GM21423 (cell line): Measurements from ENCODE around the gene TTC34.
"Not testable (repeated sequence)": the region's sequence is repeated elsewhere in the genome, so short reads cannot be mapped to it uniquely, and the experiment has no call there.

Experiments
- ATAC-seq: cut with Tn5 transposase; IDR thresholded peaks from one replicate; pipeline ENCODE4 v1.9.1; 2021; ENCODE audit warnings: mild to moderate bottlenecking, moderate library complexity; ENCODE audit not compliant: unreplicated experiment

The TTC34 gene

GRCh38 chr1:2778220-2778592 is 23.3 kb downstream of the TTC34 start:
- no peak for ATAC-seq

- ATAC-seq, result no peak
Observed at GRCh38 chr1:2777424-2778219, 23.9 kb downstream of the TTC34 start.

GRCh38 chr1:2775333-2775732 is 26.2 kb downstream of the TTC34 start:
- not testable (repeated sequence) for ATAC-seq

GRCh38 chr1:2768052-2768451 is 33.4 kb downstream of the TTC34 start:
- ATAC-seq, result not testable (repeated sequence)

GRCh38 chr1:2759433-2759832 is 42.1 kb downstream of the TTC34 start:
- not testable (repeated sequence) for ATAC-seq

GRCh38 chr1:2757519-2757918 is 44.0 kb downstream of the TTC34 start:
- ATAC-seq, result not testable (repeated sequence)

GRCh38 chr1:2755426-2755825 is 46.1 kb downstream of the TTC34 start:
- not testable (repeated sequence) for ATAC-seq

GRCh38 chr1:2754597-2754996 is 46.9 kb downstream of the TTC34 start:
- ATAC-seq, result not testable (repeated sequence)

- ATAC-seq, result not testable (repeated sequence)
Observed at GRCh38 chr1:2752503-2752902, 49.0 kb downstream of the TTC34 start.

GRCh38 chr1:2751866-2752265 is 49.6 kb downstream of the TTC34 start:
- not testable (repeated sequence) for ATAC-seq

- not testable (repeated sequence) for ATAC-seq
Observed at GRCh38 chr1:2750766-2751730, 50.4 kb downstream of the TTC34 start.

GRCh38 chr1:2750041-2750680 is 51.3 kb downstream of the TTC34 start:
- not testable (repeated sequence) for ATAC-seq

GRCh38 chr1:2748626-2749025 is 52.9 kb downstream of the TTC34 start:
- not testable (repeated sequence) for ATAC-seq

- not testable (repeated sequence) for ATAC-seq
Observed at GRCh38 chr1:2694796-2695195, 106.7 kb downstream of the TTC34 start.

GRCh38 chr1:2690180-2690579 is 111.3 kb downstream of the TTC34 start:
- ATAC-seq, result not testable (repeated sequence)

- ATAC-seq, result not testable (repeated sequence)
Observed at GRCh38 chr1:2688336-2688665, 113.2 kb downstream of the TTC34 start.

GRCh38 chr1:2687638-2688335 is 113.7 kb downstream of the TTC34 start:
- not testable (repeated sequence) for ATAC-seq

GRCh38 chr1:2687174-2687591 is 114.3 kb downstream of the TTC34 start:
- ATAC-seq, result not testable (repeated sequence)

GRCh38 chr1:2686091-2686863 is 115.2 kb downstream of the TTC34 start:
- not testable (repeated sequence) for ATAC-seq

GRCh38 chr1:2685671-2686070 is 115.8 kb downstream of the TTC34 start:
- ATAC-seq, result not testable (repeated sequence)
